ENCODE results near the gene ZNF346.
"Not testable (repeated sequence)": the region's sequence is repeated elsewhere in the genome, so short reads cannot be mapped to it uniquely, and the experiment has no call there.

ZNF346 gene

GRCh38 chr5:177029498-177029897, 7.0 kb downstream of the ZNF346 start:
- no peak overlapping the region for H3K4me3 ChIP-seq (ENCODE audit: low read length)
- no peak for TF ChIP-seq ZNF274 (IDR thresholded peaks at IDR 0.05; ENCODE audit: low read depth, low read length)

GRCh38 chr5:177035976-177036375, 13.5 kb downstream of the ZNF346 start:
- TF ChIP-seq ZNF274 (IDR thresholded peaks at IDR 0.05; ENCODE audit: low read depth, low read length): no peak
- H3K4me3 ChIP-seq (ENCODE audit: low read length): no peak overlapping the region

- H3K4me3 ChIP-seq (ENCODE audit: low read length): no peak overlapping the region
- no peak for TF ChIP-seq ZNF274 (IDR thresholded peaks at IDR 0.05; ENCODE audit: low read depth, low read length)
Measured at GRCh38 chr5:177036443-177036842, 13.9 kb downstream of the ZNF346 start.

- no peak overlapping the region for H3K4me3 ChIP-seq (ENCODE audit: low read length)
- no peak for TF ChIP-seq ZNF274 (IDR thresholded peaks at IDR 0.05; ENCODE audit: low read depth, low read length)
Measured at GRCh38 chr5:177036921-177037320, 14.4 kb downstream of the ZNF346 start.

- no peak for TF ChIP-seq ZNF274 (IDR thresholded peaks at IDR 0.05; ENCODE audit: low read depth, low read length)
- H3K4me3 ChIP-seq (ENCODE audit: low read length): no peak overlapping the region
Measured at GRCh38 chr5:177040814-177041420, 18.4 kb downstream of the ZNF346 start.

- TF ChIP-seq ZNF274 (IDR thresholded peaks at IDR 0.05; ENCODE audit: low read depth, low read length): no peak
- H3K4me3 ChIP-seq (ENCODE audit: low read length): no peak overlapping the region
Measured at GRCh38 chr5:177041936-177042335, 19.4 kb downstream of the ZNF346 start.

GRCh38 chr5:177043114-177043513, 20.6 kb downstream of the ZNF346 start:
- no peak overlapping the region for H3K4me3 ChIP-seq (ENCODE audit: low read length)
- no peak for TF ChIP-seq ZNF274 (IDR thresholded peaks at IDR 0.05; ENCODE audit: low read depth, low read length)

GRCh38 chr5:177043958-177044357, 21.5 kb downstream of the ZNF346 start:
- TF ChIP-seq ZNF274 (IDR thresholded peaks at IDR 0.05; ENCODE audit: low read depth, low read length): no peak
- H3K4me3 ChIP-seq (ENCODE audit: low read length): no peak overlapping the region

GRCh38 chr5:177044641-177045040, 22.1 kb downstream of the ZNF346 start:
- no peak for TF ChIP-seq ZNF274 (IDR thresholded peaks at IDR 0.05; ENCODE audit: low read depth, low read length)

DNA sequence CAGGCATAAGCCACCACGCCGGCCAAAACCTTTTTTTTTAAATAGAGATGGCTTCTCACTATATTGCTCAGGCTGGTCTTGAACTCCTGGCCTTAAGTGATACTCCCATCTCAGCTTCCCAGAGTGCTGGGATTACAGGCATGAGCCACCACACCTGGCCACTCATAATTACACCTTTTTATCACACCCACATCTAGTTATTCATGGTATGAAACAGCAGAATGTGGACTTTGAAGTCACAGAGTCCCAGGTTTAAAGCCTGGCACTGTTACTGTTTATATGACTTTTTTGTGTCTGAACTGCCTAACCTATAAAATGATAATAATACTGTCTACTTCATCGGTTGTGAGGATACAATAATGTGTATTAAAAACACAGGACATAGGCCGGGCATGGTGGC, 23.1 kb downstream of the ZNF346 start:
- H3K4me3 ChIP-seq (ENCODE audit: low read length): no peak overlapping the region
- no peak for TF ChIP-seq ZNF274 (IDR thresholded peaks at IDR 0.05; ENCODE audit: low read depth, low read length)

More at GRCh38 chr5:177044641-177045040, 22.1 kb downstream of the ZNF346 start:
- no peak overlapping the region for H3K4me3 ChIP-seq (ENCODE audit: low read length)

- H3K4me3 ChIP-seq (ENCODE audit: low read length): not testable (repeated sequence)
Measured at GRCh38 chr5:177048531-177048930, 26.0 kb downstream of the ZNF346 start.

- H3K4me3 ChIP-seq (ENCODE audit: low read length): no peak overlapping the region
- no peak for TF ChIP-seq ZNF274 (IDR thresholded peaks at IDR 0.05; ENCODE audit: low read depth, low read length)
Measured at GRCh38 chr5:177049285-177049684, 26.8 kb downstream of the ZNF346 start.

DNA sequence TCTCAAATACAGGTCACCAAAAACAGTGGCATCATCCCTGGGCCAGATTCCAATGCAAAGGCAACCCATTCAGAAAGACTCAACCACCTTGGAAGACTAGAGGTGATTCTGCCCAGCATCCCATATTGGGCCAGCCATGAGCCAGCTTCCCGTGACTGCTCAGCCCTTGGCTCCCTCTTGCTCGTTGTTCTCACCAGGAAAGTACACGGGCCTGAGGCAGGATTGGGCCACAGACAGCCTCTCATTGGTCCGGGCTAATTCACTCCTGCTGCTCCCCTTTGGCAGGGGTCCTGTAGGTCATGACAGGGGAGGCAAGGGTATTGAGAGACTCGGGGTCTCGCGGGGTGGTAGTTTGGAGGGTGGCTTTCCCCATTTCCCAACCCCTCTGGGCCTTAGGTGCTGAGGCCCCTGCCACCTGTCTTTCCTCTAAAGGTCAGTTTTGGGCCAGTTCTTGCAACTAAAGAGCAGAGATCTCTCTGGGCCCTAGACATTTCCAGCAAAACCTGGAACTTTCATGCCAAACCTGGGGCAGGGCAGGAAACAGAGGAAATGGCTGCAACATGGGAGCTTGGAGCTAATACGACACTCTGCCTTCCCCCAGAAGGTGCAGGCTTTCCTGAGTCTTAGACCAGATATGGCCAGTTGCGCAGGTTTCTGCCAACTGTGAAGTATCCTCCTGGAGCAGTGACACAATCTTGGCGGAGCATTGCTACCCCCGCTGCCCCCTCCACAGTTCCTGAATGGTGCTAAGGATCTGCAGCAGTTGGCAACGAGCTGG, 42.2 kb downstream of the ZNF346 start:
- TF ChIP-seq ZNF274 (IDR thresholded peaks at IDR 0.05; ENCODE audit: low read depth, low read length): no peak
- no peak overlapping the region for H3K4me3 ChIP-seq (ENCODE audit: low read length)

GRCh38 chr5:177065491-177065890, 43.0 kb downstream of the ZNF346 start:
- TF ChIP-seq ZNF274 (IDR thresholded peaks at IDR 0.05; ENCODE audit: low read depth, low read length): no peak
- H3K4me3 ChIP-seq (ENCODE audit: low read length): no peak overlapping the region

GRCh38 chr5:177066224-177066623, 43.7 kb downstream of the ZNF346 start:
- TF ChIP-seq ZNF274 (IDR thresholded peaks at IDR 0.05; ENCODE audit: low read depth, low read length): no peak
- no peak overlapping the region for H3K4me3 ChIP-seq (ENCODE audit: low read length)
